Duodenal mucosa (tissue), 2 donors: Measurements from ENCODE around the gene NCOA3.
"Not testable (repeated sequence)": the region's sequence is repeated elsewhere in the genome, so short reads cannot be mapped to it uniquely, and the experiment has no call there.

Experiments used
- H3K27ac ChIP-seq: one replicate; pipeline ENCODE4 v1.7.0; 2013; ENCODE audit warnings: low read depth, low read length
- H3K27me3 ChIP-seq, 2 donors: one replicate each; pipeline ENCODE4 v1.7.0; 2013; ENCODE audit warnings: low read length in 2 of 2, control low read depth in 1 of 2; ENCODE audit not compliant: insufficient read depth in 2 of 2, control insufficient read depth in 1 of 2
- H3K36me3 ChIP-seq, 2 donors: one replicate each; pipeline ENCODE4 v1.7.0; 2013; ENCODE audit warnings: low read length in 2 of 2, control low read depth in 1 of 2; ENCODE audit not compliant: insufficient read depth in 2 of 2, control insufficient read depth in 1 of 2
- H3K4me1 ChIP-seq, 2 donors: one replicate each; pipeline ENCODE4 v1.7.0; 2013; ENCODE audit warnings: low read length in 2 of 2, control low read depth in 1 of 2; ENCODE audit not compliant: insufficient read depth in 2 of 2, control insufficient read depth in 1 of 2
- H3K4me3 ChIP-seq, 2 donors: one replicate each; pipeline ENCODE4 v1.7.0; 2013; ENCODE audit warnings: low read length in 2 of 2, low read depth in 1 of 2
- H3K9ac ChIP-seq, 2 donors: one replicate each; pipeline ENCODE4 v1.7.0; 2013; ENCODE audit warnings: low read length in 2 of 2, low read depth in 1 of 2
- H3K9me3 ChIP-seq, 2 donors: one replicate each; pipeline ENCODE4 v1.7.0; 2013; ENCODE audit warnings: low read length in 2 of 2, control low read depth in 1 of 2; ENCODE audit not compliant: control insufficient read depth in 1 of 2

Gene NCOA3

DNA sequence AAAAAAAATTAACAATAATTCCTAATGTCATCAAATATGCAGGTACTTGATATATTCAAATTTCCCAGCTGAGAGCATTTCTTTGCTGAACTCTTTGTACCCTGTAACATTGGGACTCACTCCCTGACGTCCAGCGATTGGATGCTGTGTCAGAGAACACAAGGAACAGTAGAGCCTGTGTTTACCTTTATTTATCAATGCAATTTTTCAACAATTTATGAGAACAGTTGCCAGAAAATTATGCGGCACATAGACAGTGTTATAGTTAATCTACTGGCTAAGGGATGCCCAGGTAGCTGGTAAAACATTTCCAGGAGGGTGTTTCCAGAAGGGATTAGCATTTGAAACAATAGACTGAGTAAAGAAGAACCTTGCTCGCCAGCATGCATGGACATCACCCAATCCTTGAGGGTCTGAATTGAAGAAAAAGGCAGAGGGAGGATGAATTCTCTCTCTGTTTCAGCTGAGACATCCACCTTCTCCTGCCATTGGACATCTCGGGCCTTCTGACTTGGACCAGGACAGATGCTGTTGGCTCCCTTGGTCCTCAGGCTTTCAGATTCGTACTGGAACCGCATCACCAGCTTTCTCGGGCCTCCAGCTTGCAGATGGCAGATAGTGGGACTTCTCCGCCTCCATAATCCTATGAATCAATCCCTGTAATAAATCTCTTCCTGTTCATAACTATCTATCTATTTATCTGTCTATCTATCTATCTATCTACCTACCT, 42.2 kb upstream of the NCOA3 start:
- H3K9ac ChIP-seq, result no peak overlapping the region

DNA sequence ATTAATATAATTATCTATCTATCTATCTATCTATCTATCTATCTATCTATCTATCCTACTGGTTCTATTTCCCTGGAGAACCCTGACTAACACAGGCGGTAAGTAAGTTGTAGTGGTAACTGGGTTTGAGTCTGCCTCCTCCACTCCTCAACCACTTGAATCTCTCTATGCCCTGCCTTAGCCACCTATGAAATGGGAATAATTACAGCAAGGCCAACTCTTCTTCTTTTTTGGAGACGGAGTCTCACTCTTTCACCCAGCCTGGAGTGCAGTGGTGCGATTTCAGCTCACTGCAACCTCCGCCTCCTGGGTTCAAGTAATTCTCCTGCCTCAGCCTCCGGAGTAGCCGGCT, 41.0 kb upstream of the NCOA3 start:
- not testable (repeated sequence) for H3K9ac ChIP-seq, H3K4me1 ChIP-seq, H3K36me3 ChIP-seq, H3K27ac ChIP-seq, H3K27me3 ChIP-seq, H3K4me3 ChIP-seq, H3K9me3 ChIP-seq

More for the DNA sequence above, 42.2 kb upstream of the NCOA3 start:
- Histone ChIP-seq H3K4me3 (no peak overlapping the region), H3K27me3 (no peaks in the 10 kb centered on the region), H3K9me3 (no peaks in the 10 kb centered on the region), H3K27ac (no peak overlapping the region), H3K4me1 (no peaks in the 10 kb centered on the region), H3K36me3 (no peaks in the 10 kb centered on the region)

DNA sequence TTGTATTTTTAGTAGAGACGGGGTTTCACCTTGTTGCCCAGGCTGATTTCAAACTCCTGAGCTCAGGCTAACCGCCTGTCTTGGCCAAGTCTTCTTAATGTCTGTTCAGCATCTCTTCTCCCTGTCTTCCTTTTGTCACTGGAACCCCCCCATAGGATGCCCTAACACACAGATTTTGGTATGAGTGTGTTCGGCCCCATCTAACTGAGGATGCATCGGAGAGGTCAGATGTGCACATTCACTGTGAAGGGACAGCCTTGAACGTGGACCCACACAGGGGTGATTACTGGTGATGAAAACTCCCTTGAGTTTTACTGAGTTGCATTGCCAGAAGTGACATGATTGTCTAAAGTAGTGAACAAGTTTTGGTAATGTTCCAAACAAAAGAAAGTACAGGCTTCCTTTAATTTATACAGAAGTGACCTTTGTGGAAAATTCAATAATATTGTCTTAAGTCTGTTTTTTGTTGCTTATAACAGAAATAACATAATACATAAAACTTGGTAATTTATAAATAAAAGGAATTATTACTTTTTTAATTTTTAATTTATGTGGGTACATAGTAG, 40.5 kb upstream of the NCOA3 start:
- H3K4me3 ChIP-seq, result no peak overlapping the region
- H3K9me3 ChIP-seq, result no peaks in the 10 kb centered on the region
- H3K4me1 ChIP-seq, result no peaks in the 10 kb centered on the region
- H3K9ac ChIP-seq, result no peak overlapping the region
- no peaks in the 10 kb centered on the region for H3K36me3 ChIP-seq
- H3K27me3 ChIP-seq, result no peaks in the 10 kb centered on the region
- H3K27ac ChIP-seq, result no peak overlapping the region

DNA sequence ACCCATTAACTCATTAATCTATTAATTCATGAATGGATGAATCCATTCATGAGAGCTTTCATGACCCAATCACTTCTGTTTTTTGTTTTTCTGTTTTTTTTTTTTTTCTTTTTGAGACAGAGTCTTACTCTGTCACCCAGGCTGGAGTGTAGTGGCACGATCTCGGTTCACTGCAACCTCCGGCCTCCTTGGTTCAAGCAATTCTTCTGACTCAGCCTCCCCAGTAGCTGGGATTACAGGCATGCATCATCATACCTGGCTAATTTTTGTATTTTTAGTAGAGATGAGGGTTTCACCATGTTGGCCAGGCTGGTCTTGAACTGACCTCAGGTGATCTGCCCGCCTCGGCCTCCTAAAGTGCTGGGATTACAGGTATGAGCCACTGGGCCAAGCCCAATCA, 39.8 kb upstream of the NCOA3 start:
- H3K9ac ChIP-seq, H3K4me1 ChIP-seq: not testable (repeated sequence)

DNA sequence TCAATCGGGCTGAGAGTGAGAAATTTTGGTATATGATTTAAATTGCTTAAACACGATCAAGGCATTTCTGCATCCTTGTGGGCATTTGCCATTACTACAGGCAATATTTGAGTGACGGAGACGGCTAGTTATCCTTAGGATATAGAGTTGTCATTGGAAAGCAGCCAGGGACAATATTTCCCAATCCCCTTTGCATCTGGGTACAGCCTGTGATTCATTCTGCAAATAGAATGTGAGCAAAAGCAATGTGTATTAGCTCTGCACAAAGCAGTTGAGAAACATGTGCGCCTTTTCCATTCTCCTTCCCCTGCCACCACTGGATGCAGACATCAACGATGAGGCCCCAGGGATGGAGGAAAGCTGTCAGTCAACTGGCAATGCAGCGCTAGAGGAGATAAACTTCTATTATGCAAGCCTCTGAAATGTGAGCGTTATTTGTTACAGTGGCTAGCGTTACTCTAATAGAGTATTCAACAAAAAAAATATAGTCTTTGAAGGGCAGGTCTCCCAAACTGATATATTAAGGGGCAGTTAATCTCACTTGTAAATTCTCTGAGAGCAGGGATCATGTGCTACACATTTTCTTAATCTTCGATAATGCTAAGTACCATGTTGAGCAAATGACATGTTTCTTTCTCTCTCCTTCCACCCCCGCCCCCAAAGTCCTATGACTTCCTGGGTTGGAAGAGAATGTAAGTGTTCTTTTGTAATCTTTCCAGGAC, 37.1 kb upstream of the NCOA3 start:
- H3K9me3 ChIP-seq, result no peaks in the 10 kb centered on the region
- H3K4me3 ChIP-seq, result no peak overlapping the region
- peaks cover 0 to 5% of the 10 kb centered on the region in 2 donors for H3K4me1 ChIP-seq
- no peaks in the 10 kb centered on the region for H3K27me3 ChIP-seq
- no peak overlapping the region for H3K27ac ChIP-seq
- H3K9ac ChIP-seq, result no peak overlapping the region
- no peaks in the 10 kb centered on the region for H3K36me3 ChIP-seq

More for the DNA sequence above, 39.8 kb upstream of the NCOA3 start:
- H3K36me3 ChIP-seq, H3K9me3 ChIP-seq, H3K27me3 ChIP-seq, H3K4me3 ChIP-seq, H3K27ac ChIP-seq: not testable (repeated sequence)

DNA sequence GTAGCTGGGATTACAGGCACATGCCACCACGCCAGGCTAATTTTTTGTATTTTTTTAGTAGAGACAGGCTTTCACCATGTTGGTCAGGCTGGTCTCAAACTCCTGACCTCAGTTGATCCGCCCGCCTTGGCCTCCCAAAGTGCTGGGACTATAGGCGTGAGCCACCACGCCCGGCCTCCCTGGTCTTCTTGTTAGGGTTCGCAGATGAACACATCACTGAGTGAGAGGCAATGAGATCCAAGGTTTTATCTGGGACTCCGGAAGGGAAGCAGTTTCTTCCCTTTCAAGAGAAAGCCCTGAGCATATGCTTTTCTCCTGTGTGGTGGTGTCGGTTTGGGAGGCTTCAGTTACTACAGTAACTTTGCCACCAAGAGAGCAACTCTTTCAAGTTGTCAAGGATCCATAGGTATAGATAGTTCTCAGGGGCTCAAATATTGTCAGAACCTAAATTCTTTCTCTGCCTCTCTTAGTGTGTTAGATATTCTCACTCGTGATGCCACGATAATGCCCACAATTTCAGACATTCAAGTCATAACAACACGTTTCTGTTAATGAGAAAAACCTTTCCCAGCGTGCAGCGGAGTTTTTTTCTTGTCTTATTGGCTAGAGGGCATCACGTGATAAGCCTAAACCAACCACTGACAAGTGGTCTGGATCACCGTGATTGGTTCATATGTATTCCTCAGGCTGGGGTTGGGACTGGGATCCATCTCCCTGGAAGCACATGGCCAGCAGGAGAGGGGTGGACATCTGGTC, 36.2 kb upstream of the NCOA3 start:
- Histone ChIP-seq H3K9me3 (no peaks in the 10 kb centered on the region), H3K36me3 (no peaks in the 10 kb centered on the region), H3K27ac (no peak overlapping the region), H3K9ac (no peak overlapping the region), H3K27me3 (no peaks in the 10 kb centered on the region), H3K4me1 (peaks cover 0 to 5% of the 10 kb centered on the region in 2 donors), H3K4me3 (no peak overlapping the region)

DNA sequence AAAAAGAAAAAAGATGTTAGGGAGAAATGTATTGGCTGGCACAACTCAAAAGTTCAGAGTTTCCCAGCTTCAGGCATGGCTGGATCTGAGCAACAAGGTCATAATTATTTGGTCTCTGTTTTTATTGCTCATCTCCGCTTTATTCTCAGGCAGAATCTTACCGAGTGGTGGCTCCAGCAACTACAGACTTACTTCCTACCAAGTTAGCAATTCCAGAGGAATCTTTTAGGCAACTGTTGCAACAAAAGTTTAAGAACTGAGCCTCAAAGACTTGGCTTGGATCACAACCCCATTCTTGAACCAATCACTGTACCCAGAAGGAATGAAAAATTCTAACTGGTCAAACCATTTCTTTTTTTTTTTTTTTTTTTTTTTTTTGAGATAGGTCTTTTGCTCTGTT, 35.5 kb upstream of the NCOA3 start:
- Histone ChIP-seq H3K27ac (no peak overlapping the region), H3K27me3 (no peaks in the 10 kb centered on the region), H3K9ac (no peak overlapping the region), H3K36me3 (no peaks in the 10 kb centered on the region), H3K9me3 (no peaks in the 10 kb centered on the region), H3K4me1 (peaks cover 0 to 5% of the 10 kb centered on the region in 2 donors), H3K4me3 (no peak overlapping the region)

DNA sequence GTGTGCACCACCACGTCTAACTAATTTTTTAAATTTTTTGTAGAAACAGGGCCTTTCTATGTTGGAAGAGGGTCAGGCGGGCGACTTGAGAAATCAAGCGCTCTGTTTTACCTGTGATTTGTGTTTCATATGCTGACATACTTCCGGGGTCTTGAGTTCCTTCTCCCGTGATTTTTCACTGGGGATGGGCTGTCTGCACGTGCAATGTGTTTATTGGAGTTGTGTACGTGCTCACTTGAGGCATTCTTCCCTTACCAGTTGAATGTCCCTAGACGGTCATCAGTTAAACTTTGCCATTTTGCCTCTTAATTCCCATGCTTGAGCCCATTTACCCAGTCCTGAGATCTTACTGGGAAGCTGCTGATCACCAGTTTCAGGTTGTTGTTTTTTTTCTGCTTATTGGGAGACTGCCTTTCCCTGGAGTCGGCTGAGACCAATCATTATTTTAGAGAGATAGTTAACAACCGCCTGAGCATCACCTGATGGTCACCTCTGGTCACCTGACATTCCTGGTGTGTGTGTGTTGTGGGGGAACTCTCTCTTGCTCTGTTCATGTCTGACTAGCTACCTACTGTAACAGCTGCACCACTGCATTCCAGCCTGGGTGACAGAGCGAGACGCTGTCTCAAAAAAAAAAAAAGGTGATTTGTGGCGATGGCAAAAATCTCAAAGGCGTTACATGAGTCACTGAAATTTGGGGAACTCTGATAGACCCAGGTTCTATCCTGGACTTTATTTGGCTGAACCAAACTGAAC, 34.8 kb upstream of the NCOA3 start:
- peaks cover 0 to 5% of the 10 kb centered on the region in 2 donors for H3K4me1 ChIP-seq
- H3K27ac ChIP-seq, result no peak overlapping the region
- H3K36me3 ChIP-seq, result no peaks in the 10 kb centered on the region
- H3K4me3 ChIP-seq, result no peak overlapping the region
- no peak overlapping the region for H3K9ac ChIP-seq
- no peaks in the 10 kb centered on the region for H3K9me3 ChIP-seq
- no peaks in the 10 kb centered on the region for H3K27me3 ChIP-seq

DNA sequence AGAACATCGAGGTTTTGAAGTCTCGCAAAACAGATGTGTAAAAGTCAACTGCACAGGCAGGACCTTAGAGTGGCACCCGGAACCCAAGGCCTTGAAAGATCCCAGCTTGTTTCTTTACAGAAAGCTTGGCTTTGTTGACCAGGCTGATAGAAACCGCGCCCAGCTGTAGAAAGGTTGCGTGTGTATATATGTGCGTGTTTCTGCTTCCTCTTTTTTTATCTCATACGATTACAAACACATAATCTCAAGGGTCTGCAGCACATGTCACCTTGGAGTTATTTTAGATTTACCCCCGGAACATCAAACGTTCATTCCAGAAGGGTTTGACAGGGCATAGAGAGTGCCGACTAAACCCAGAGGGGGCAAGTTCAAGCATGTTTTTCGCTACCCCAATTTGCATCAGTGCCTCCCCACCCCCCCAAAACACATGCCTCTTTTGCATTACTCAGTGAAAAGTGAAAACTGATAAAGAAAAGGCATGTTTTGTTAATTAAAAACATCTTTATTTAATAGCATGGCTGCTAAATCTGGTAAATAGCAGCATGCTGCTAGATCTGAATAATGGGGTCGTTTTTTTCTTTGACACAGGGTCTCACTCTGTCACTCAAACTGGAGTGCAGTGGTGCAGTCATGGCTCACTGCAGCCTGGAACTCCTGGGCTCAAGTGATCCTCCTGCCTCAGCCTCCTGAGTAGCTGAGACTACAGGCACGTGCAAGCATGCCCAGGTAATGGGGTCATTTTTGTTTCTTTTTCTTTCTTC, 33.2 kb upstream of the NCOA3 start:
- H3K27me3 ChIP-seq, result no peaks in the 10 kb centered on the region
- H3K27ac ChIP-seq, result no peak overlapping the region
- H3K4me1 ChIP-seq, result peaks cover 0 to 5% of the 10 kb centered on the region in 2 donors

More for the DNA sequence above, 33.2 kb upstream of the NCOA3 start:
- Histone ChIP-seq H3K9me3 (no peaks in the 10 kb centered on the region), H3K9ac (no peak overlapping the region), H3K36me3 (no peaks in the 10 kb centered on the region), H3K4me3 (no peak overlapping the region)
